SH-SY5Y (cell line): ENCODE measurements around the gene PUM1.

Source experiments
- GATA2 ChIP-seq: IDR thresholded peaks from 2 replicates; pipeline ENCODE4 v1.6.1; 2011; ENCODE audit warnings: mild to moderate bottlenecking, low read depth, low read length
- GATA3 ChIP-seq: IDR thresholded peaks from 2 replicates; pipeline ENCODE4 v1.6.1; 2011; ENCODE audit warnings: low read depth, mild to moderate bottlenecking, low read length, moderate library complexity

DNA sequence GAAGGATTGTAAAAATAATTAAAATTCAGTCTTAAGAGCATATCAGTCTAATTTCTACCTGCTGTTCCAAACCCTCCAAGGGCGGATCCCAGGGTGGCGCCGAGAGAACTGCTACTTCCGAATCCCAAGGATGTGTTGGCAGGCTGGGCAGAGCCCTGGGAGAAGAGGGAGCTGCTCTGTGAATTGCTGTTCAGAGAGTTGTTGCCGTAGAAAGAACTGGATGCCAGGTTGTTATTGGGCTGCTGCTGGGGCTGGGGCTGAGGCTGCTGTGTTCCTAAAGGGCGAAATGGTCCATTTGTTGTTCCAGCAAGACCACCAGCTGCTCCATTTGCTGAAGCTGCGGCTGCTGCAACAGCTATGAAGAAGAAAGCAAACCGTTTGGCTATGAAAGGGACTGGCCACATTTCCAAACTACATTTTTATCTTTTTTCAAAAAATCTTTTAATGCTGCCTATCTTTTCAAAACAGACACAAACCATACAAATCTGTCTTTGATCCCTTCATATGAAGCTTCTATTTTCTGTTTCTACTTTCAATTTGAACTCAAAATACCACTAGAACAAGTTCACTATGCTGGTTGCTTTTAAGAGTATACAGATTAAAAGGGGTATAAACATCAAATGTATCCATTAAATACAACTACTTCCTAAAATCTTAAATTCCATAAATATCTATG, 99.5 kb downstream of the PUM1 start:
- TF ChIP-seq GATA3 (no peak), GATA2 (no peak)
